ENCODE results near the gene AOPEP.

AOPEP gene

DNA sequence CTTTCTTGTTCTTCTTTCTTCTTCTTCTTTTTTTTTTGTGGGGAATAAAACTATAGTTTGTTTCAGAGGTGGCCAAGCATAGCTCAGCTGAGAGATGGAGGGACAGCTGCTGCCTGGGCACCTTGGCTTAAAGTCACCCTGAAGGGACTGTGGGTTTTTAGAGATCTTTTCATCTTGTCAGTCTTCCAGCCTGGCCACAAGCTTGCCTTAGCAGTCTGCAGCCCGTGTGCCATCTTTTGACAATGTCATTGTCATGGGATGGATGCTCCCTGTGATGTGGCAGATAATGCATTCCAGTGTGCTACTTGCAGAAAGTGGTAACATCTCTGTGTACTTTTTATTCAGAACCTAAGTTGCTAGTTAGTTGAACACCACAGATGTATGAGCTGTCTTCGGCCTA, 310.2 kb downstream of the AOPEP start:
- TF ChIP-seq CTCF (IDR thresholded peaks at IDR 0.05; ENCODE audit: low read depth, low read length, missing control alignments), result no peak
- Histone ChIP-seq H3K27me3 (replicated peaks) (no peaks in the 10 kb centered on the region), H3K4me3 (ENCODE audit: low read depth, low read length) (no peak overlapping the region), H3K36me3 (replicated peaks) (peaks cover 2% of the 10 kb centered on the region), H3K27ac (no peak overlapping the region)
- DNase-seq, result no peak
- in situ Hi-C loops (cut with HindIII; ENCODE audit: low pct_ligation_motif_present, low sequenced_read_pairs), result no loop called here

DNA sequence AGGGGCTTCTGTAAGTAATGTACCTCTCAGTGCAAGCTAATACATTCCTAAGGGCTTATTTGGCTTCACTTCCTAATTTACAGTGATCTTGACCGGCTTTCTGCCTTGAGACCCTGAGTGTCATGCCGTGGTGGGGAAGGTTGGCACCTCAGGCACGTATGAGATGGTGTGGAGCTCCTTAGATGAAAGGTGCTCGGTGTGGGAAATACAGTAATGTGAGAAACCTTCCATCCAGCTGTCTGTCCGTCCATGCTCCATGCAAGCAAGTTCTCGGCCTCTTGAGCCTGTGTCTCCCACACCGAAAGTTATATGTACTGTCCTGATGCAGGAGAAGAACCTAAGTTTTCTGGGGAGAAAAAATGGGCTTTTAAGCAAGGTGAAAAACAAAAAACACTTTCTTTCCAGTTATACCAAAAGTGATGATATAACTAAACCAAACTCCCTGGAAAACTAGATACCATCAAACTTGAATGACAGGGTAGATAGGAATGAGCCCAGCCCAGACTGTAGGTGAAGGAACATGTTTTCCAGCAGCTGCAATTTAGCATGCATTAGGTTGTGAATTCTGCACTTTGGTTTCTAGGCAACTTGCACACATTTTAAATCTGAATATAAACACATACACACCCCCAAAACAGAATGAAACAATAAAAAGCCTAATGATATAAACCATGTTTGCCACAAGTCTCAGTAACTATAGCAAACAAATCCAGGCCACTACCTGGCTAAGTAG, 311.5 kb downstream of the AOPEP start:
- in situ Hi-C loops (cut with HindIII; ENCODE audit: low pct_ligation_motif_present, low sequenced_read_pairs), result no loop called here
- no peak overlapping the region for H3K4me3 ChIP-seq (ENCODE audit: low read depth, low read length)
- DNase-seq, result no peak
- peaks cover 4% of the 10 kb centered on the region for H3K36me3 ChIP-seq (replicated peaks)
- no peaks in the 10 kb centered on the region for H3K27me3 ChIP-seq (replicated peaks)
- H3K27ac ChIP-seq, result no peak overlapping the region
- no peak for TF ChIP-seq CTCF (IDR thresholded peaks at IDR 0.05; ENCODE audit: low read depth, low read length, missing control alignments)

DNA sequence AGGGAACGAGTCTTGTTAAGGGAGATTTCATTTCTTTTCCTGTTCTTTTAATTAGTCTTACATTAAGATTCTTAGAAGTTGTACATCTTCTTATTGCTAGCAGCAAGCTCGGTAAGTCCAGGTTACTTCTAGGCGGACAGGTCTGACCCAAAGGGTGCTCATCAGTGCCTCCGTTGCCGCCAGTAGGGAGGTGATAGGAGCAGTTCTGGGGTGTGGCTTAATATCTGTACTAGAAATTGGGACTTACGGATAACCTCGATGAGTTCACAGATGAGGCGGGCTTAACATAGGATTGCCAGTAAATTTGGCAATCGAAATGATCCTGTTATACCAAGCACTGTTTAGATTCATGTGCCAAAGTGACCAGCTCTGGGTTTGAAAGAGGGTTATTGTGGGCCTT, 312.2 kb downstream of the AOPEP start:
- in situ Hi-C loops (cut with HindIII; ENCODE audit: low pct_ligation_motif_present, low sequenced_read_pairs), result no loop called here
- no peak overlapping the region for H3K27ac ChIP-seq

DNA sequence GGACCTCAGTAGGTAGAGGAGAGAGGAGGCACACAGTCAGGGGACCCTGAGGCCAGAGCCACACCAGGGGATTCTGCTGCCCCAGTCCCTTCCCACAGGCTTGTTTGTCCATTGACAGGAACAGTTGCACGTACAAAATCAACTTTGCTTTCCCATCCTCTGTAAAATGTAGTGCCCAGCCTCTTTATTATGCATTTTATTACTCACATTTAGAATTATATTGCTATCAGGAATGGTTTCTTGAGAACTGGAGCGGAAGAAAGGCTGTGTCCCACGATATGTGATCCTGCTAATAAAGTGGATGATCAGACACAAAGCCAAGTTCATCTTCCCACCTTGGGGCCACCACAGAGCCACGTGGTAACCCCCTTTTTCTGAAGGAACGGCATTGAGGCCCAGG, 313.6 kb downstream of the AOPEP start:
- H3K27me3 ChIP-seq (replicated peaks), result no peaks in the 10 kb centered on the region
- DNase-seq, result no peak
- in situ Hi-C loops (cut with HindIII; ENCODE audit: low pct_ligation_motif_present, low sequenced_read_pairs), result no loop called here
- H3K4me3 ChIP-seq (ENCODE audit: low read depth, low read length), result no peak overlapping the region
- H3K27ac ChIP-seq, result no peak overlapping the region
- no peak for TF ChIP-seq CTCF (IDR thresholded peaks at IDR 0.05; ENCODE audit: low read depth, low read length, missing control alignments)
- peaks cover 15% of the 10 kb centered on the region for H3K36me3 ChIP-seq (replicated peaks)

More for the DNA sequence above, 312.2 kb downstream of the AOPEP start:
- no peak overlapping the region for H3K4me3 ChIP-seq (ENCODE audit: low read depth, low read length)
- no peak for DNase-seq
- no peaks in the 10 kb centered on the region for H3K27me3 ChIP-seq (replicated peaks)
- no peak for TF ChIP-seq CTCF (IDR thresholded peaks at IDR 0.05; ENCODE audit: low read depth, low read length, missing control alignments)
- peaks cover 6% of the 10 kb centered on the region for H3K36me3 ChIP-seq (replicated peaks)

- Histone ChIP-seq H3K36me3 (replicated peaks) (peaks cover 17% of the 10 kb centered on the region), H3K4me3 (ENCODE audit: low read depth, low read length) (no peak overlapping the region), H3K27ac (no peak overlapping the region), H3K27me3 (replicated peaks) (no peaks in the 10 kb centered on the region)
- DNase-seq, result no peak
- in situ Hi-C loops (cut with HindIII; ENCODE audit: low pct_ligation_motif_present, low sequenced_read_pairs), result no loop called here
- no peak for TF ChIP-seq CTCF (IDR thresholded peaks at IDR 0.05; ENCODE audit: low read depth, low read length, missing control alignments)
Observed at GRCh38 chr9:95043826-95044225, 317.3 kb downstream of the AOPEP start.

All from brain microvascular endothelial cell (primary cell).